RWPE1 (cell line): Measurements from ENCODE around the gene GABRA5.

ENCODE experiments used
- CTCF ChIA-PET: fragments of 350-600 bp; sonication (Branson Sonifier 250); formaldehyde crosslinking; extraction: SDS; loops from one replicate; lab custom pipeline; 2021; lab: Yijun Ruan, JAX
- POLR2A ChIA-PET: fragments of 400-600 bp; formaldehyde crosslinking; extraction: SDS; loops from one replicate; lab custom pipeline; 2020; ENCODE audit warnings: antibody characterized with exemption; ENCODE audit not compliant: low non-redundant PET; lab: Yijun Ruan, JAX
- DNase-seq: peaks from one replicate; pipeline ENCODE4 v3.0.0; 2012; ENCODE audit warnings: low spot score
- H3K27ac ChIP-seq: fragments of 450-650 bp; 2 replicates; pipeline ENCODE4 v1.5.1; 2017
- CTCF ChIP-seq: fragments of 450-650 bp; conservative IDR thresholded peaks from 2 replicates; pipeline ENCODE4 v1.5.1; 2017; ENCODE audit warnings: low read depth, mild to moderate bottlenecking

GABRA5 gene

GRCh38 chr15:26981492-26981891 is 114.6 kb downstream of the GABRA5 start:
- TF ChIP-seq CTCF, result no peak
- no peak for DNase-seq
- ChIA-PET CTCF (no interaction called here), POLR2A (no interaction called here)
- H3K27ac ChIP-seq, result no peak overlapping the region

- no peak; the same call in 1 of the 2 replicates for TF ChIP-seq CTCF
- no peak for DNase-seq
- no peak overlapping the region for H3K27ac ChIP-seq
- ChIA-PET POLR2A (no interaction called here), CTCF (no interaction called here)
These were observed 117.0 kb downstream of the GABRA5 start for GRCh38 chr15:26983822-26984221.

GRCh38 chr15:26985050-26985449 is 118.2 kb downstream of the GABRA5 start:
- no peak for TF ChIP-seq CTCF
- H3K27ac ChIP-seq, result no peak overlapping the region
- POLR2A ChIA-PET, result no interaction called here
- CTCF ChIA-PET, result no interaction called here
- DNase-seq, result no peak

GRCh38 chr15:26996250-26996649 is 129.4 kb downstream of the GABRA5 start:
- POLR2A ChIA-PET, result no interaction called here
- TF ChIP-seq CTCF, result no peak
- CTCF ChIA-PET, result interaction anchor here (0.7 kb wide), 1 partner anchor 30 kb away, joined by 3 read pairs; no protein-coding TSS in a partner anchor

More at GRCh38 chr15:26996250-26996649, 129.4 kb downstream of the GABRA5 start:
- no peak for DNase-seq
- no peak overlapping the region for H3K27ac ChIP-seq
